Measurements from ENCODE around the gene ZMIZ1. TPM values are rescaled to one million over a fixed set of nuclear protein-coding genes. Genes with fewer than 3 reads are reported as not detected.

Gene ZMIZ1
- polyA plus RNA-seq, 3 donors from 2014 or later = 1.2 to 9.5 (median 1.8) TPM

GRCh38 chr10:79295563-79295962, 226.8 kb downstream of the ZMIZ1 start:
- Mint-ChIP-seq H3K27me3 (ENCODE audit: low read depth in 3 of 3) (peaks cover 0 to 6% (median 2%) of the 10 kb centered on the region in 3 donors), H3K27ac (peak overlapping the region in 4 of 6 donors; percentile 12 to 69 (median 44)), H3K4me1 (peaks cover 21 to 27% of the 10 kb centered on the region in 2 donors), H3K4me3 (no peak overlapping the region), H3K36me3 (peaks cover 11 to 36% (median 27%) of the 10 kb centered on the region in 3 donors), H3K9me3 (no peaks in the 10 kb centered on the region)
- DNase-seq = no peak

GRCh38 chr10:79296431-79296830, 227.7 kb downstream of the ZMIZ1 start:
- DNase-seq = no peak
- peaks cover 8 to 44% (median 33%) of the 10 kb centered on the region in 3 donors for H3K36me3 Mint-ChIP-seq
- no peaks in the 10 kb centered on the region for H3K9me3 Mint-ChIP-seq
- no peak overlapping the region for H3K27ac Mint-ChIP-seq
- H3K4me1 Mint-ChIP-seq = peaks cover 17 to 27% of the 10 kb centered on the region in 2 donors
- no peak overlapping the region for H3K4me3 Mint-ChIP-seq
- peaks cover under 1 to 6% (median 2%) of the 10 kb centered on the region in 3 donors for H3K27me3 Mint-ChIP-seq (ENCODE audit: low read depth in 3 of 3)

- Mint-ChIP-seq H3K27ac (peak overlapping the region in 1 of 6 donors; percentile 44), H3K36me3 (peaks cover 10 to 43% (median 35%) of the 10 kb centered on the region in 3 donors), H3K9me3 (no peaks in the 10 kb centered on the region), H3K27me3 (ENCODE audit: low read depth in 3 of 3) (peaks cover 2 to 4% (median 2%) of the 10 kb centered on the region in 3 donors), H3K4me1 (peaks cover 12 to 20% of the 10 kb centered on the region in 2 donors), H3K4me3 (no peak overlapping the region)
- no peak for DNase-seq
These were observed 229.9 kb downstream of the ZMIZ1 start for GRCh38 chr10:79298403-79299244.

- H3K36me3 Mint-ChIP-seq = peaks cover 10 to 37% (median 31%) of the 10 kb centered on the region in 3 donors
These were observed 230.9 kb downstream of the ZMIZ1 start for GRCh38 chr10:79299397-79300241.

GRCh38 chr10:79300711-79301110, 231.9 kb downstream of the ZMIZ1 start:
- peaks cover 10 to 30% (median 24%) of the 10 kb centered on the region in 3 donors for H3K36me3 Mint-ChIP-seq
- no peak overlapping the region for H3K4me3 Mint-ChIP-seq
- peaks cover 2% of the 10 kb centered on the region in 3 donors for H3K27me3 Mint-ChIP-seq (ENCODE audit: low read depth in 3 of 3)
- no peaks in the 10 kb centered on the region for H3K9me3 Mint-ChIP-seq
- DNase-seq = no peak
- H3K4me1 Mint-ChIP-seq = peaks cover 2% of the 10 kb centered on the region in 2 donors
- no peak overlapping the region for H3K27ac Mint-ChIP-seq

More at GRCh38 chr10:79299397-79300241, 230.9 kb downstream of the ZMIZ1 start:
- H3K9me3 Mint-ChIP-seq = no peaks in the 10 kb centered on the region
- no peak for DNase-seq
- H3K4me3 Mint-ChIP-seq = no peak overlapping the region
- peaks cover 6 to 10% of the 10 kb centered on the region in 2 donors for H3K4me1 Mint-ChIP-seq
- H3K27ac Mint-ChIP-seq = peak overlapping the region in 1 of 6 donors; percentile 44
- H3K27me3 Mint-ChIP-seq (ENCODE audit: low read depth in 3 of 3) = peaks cover 2 to 4% (median 2%) of the 10 kb centered on the region in 3 donors

GRCh38 chr10:79301754-79302530, 233.2 kb downstream of the ZMIZ1 start:
- Mint-ChIP-seq H3K4me3 (peak overlapping the region in 1 of 5 donors; percentile 3), H3K36me3 (peaks cover 9 to 23% (median 16%) of the 10 kb centered on the region in 3 donors), H3K27ac (peak overlapping the region in 1 of 6 donors; percentile 51), H3K4me1 (no peaks in the 10 kb centered on the region), H3K9me3 (no peaks in the 10 kb centered on the region), H3K27me3 (ENCODE audit: low read depth in 3 of 3) (peaks cover 2% of the 10 kb centered on the region in 3 donors)
- DNase-seq = no peak

- Mint-ChIP-seq H3K36me3 (peaks cover 11 to 26% (median 15%) of the 10 kb centered on the region in 3 donors), H3K27ac (peak overlapping the region in 1 of 6 donors; percentile 32), H3K27me3 (ENCODE audit: low read depth in 3 of 3) (peaks cover 0 to 2% (median 2%) of the 10 kb centered on the region in 3 donors), H3K4me3 (no peak overlapping the region), H3K4me1 (no peaks in the 10 kb centered on the region), H3K9me3 (no peaks in the 10 kb centered on the region)
- DNase-seq = no peak
These were observed 235.1 kb downstream of the ZMIZ1 start for GRCh38 chr10:79303631-79304478.

GRCh38 chr10:79304479-79305087, 235.8 kb downstream of the ZMIZ1 start:
- H3K4me1 Mint-ChIP-seq = no peaks in the 10 kb centered on the region
- peaks cover 0 to 2% (median 2%) of the 10 kb centered on the region in 3 donors for H3K27me3 Mint-ChIP-seq (ENCODE audit: low read depth in 3 of 3)
- H3K27ac Mint-ChIP-seq = peak overlapping the region in 1 of 6 donors; percentile 32
- H3K36me3 Mint-ChIP-seq = peaks cover 12 to 31% (median 15%) of the 10 kb centered on the region in 3 donors
- H3K9me3 Mint-ChIP-seq = no peaks in the 10 kb centered on the region
- DNase-seq = no peak
- H3K4me3 Mint-ChIP-seq = no peak overlapping the region

- no peak overlapping the region for H3K27ac Mint-ChIP-seq
- H3K4me3 Mint-ChIP-seq = no peak overlapping the region
- no peaks in the 10 kb centered on the region for H3K4me1 Mint-ChIP-seq
- H3K27me3 Mint-ChIP-seq (ENCODE audit: low read depth in 3 of 3) = peaks cover 0 to 6% (median 2%) of the 10 kb centered on the region in 3 donors
- H3K9me3 Mint-ChIP-seq = no peaks in the 10 kb centered on the region
- peaks cover 12 to 28% (median 15%) of the 10 kb centered on the region in 3 donors for H3K36me3 Mint-ChIP-seq
- DNase-seq = no peak
These were observed 236.7 kb downstream of the ZMIZ1 start for GRCh38 chr10:79305515-79305914.

GRCh38 chr10:79305988-79306387, 237.2 kb downstream of the ZMIZ1 start:
- Mint-ChIP-seq H3K27ac (no peak overlapping the region), H3K4me3 (no peak overlapping the region), H3K9me3 (no peaks in the 10 kb centered on the region), H3K27me3 (ENCODE audit: low read depth in 3 of 3) (peaks cover 0 to 6% (median 2%) of the 10 kb centered on the region in 3 donors), H3K36me3 (peaks cover 12 to 24% (median 17%) of the 10 kb centered on the region in 3 donors), H3K4me1 (peaks cover 0 to 2% of the 10 kb centered on the region in 2 donors)
- DNase-seq = no peak

GRCh38 chr10:79306644-79307220, 238.0 kb downstream of the ZMIZ1 start:
- no peak overlapping the region for H3K27ac Mint-ChIP-seq
- no peaks in the 10 kb centered on the region for H3K9me3 Mint-ChIP-seq
- peaks cover 11 to 17% (median 12%) of the 10 kb centered on the region in 3 donors for H3K36me3 Mint-ChIP-seq
- no peak overlapping the region for H3K4me3 Mint-ChIP-seq
- DNase-seq = no peak
- H3K27me3 Mint-ChIP-seq (ENCODE audit: low read depth in 3 of 3) = peaks cover 0 to 6% (median 1%) of the 10 kb centered on the region in 3 donors
- peaks cover 0 to 2% of the 10 kb centered on the region in 2 donors for H3K4me1 Mint-ChIP-seq

- DNase-seq = no peak
- Mint-ChIP-seq H3K4me1 (peaks cover 0 to 2% of the 10 kb centered on the region in 2 donors), H3K27me3 (ENCODE audit: low read depth in 3 of 3) (peaks cover 0 to 8% (median 1%) of the 10 kb centered on the region in 3 donors), H3K9me3 (no peaks in the 10 kb centered on the region), H3K36me3 (peaks cover 9 to 14% (median 11%) of the 10 kb centered on the region in 3 donors), H3K27ac (peak overlapping the region in 1 of 6 donors; percentile 78), H3K4me3 (no peak overlapping the region)
These were observed 239.2 kb downstream of the ZMIZ1 start for GRCh38 chr10:79308016-79308415.

Data from immature natural killer cell (primary cell).